GM12878 (cell line): ENCODE results near the gene CHFR. TPM values are rescaled to one million over a fixed set of nuclear protein-coding genes. Genes with fewer than 3 reads are reported as not detected.

Experiments
- ATF7 ChIP-seq: fragments of 450-650 bp; IDR thresholded peaks from 2 replicates; pipeline ENCODE4 v1.6.1; 2016; ENCODE audit warnings: low read depth, mild to moderate bottlenecking
- CBX3 ChIP-seq: fragments of 200-600 bp; sonication (generic); IDR thresholded peaks from 2 replicates; pipeline ENCODE4 v1.6.1; 2016; ENCODE audit warnings: low read depth, borderline replicate concordance
- CREB1 ChIP-seq: IDR thresholded peaks from 2 replicates; pipeline ENCODE4 v1.6.1; 2012; ENCODE audit warnings: low read depth, mild to moderate bottlenecking, inconsistent platforms
- CUX1 ChIP-seq: IDR thresholded peaks from 2 replicates; pipeline ENCODE4 v1.6.1; 2012; ENCODE audit warnings: improper control_type of control experiment, low read depth, low read length; ENCODE audit not compliant: insufficient replicate concordance
- HCFC1 ChIP-seq: fragments of 150-350 bp; IDR thresholded peaks from 2 replicates; pipeline ENCODE4 v1.6.1; 2014; ENCODE audit warnings: low read length
- JUND ChIP-seq: IDR thresholded peaks from 2 replicates; pipeline ENCODE4 v1.6.1; 2012; ENCODE audit warnings: low read depth, mild to moderate bottlenecking, low read length, improper control_type of control experiment, moderate library complexity
- MTA2 ChIP-seq: fragments of 450-650 bp; IDR thresholded peaks from 2 replicates; pipeline ENCODE4 v1.6.1; 2016; ENCODE audit warnings: low read depth, mild to moderate bottlenecking, moderate library complexity
- MXI1 ChIP-seq: fragments of 150-350 bp; IDR thresholded peaks from 2 replicates; pipeline ENCODE4 v1.6.1; 2011; ENCODE audit warnings: low read depth, mild to moderate bottlenecking, inconsistent platforms, low read length, improper control_type of control experiment
- POLR2AphosphoS5 ChIP-seq: IDR thresholded peaks from 2 replicates; pipeline ENCODE4 v1.6.1; 2011; ENCODE audit warnings: mild to moderate bottlenecking, low read length, inconsistent platforms
- SMARCA5 ChIP-seq: fragments of 450-650 bp; IDR thresholded peaks from 2 replicates; pipeline ENCODE4 v1.6.1; 2017; ENCODE audit warnings: mild to moderate bottlenecking
- SP1 ChIP-seq: IDR thresholded peaks from one replicate; pipeline ENCODE4 v1.6.1; 2011; ENCODE audit warnings: low read depth, low read length
- WRNIP1 ChIP-seq: IDR thresholded peaks from 2 replicates; pipeline ENCODE4 v1.6.1; 2011; ENCODE audit warnings: low read depth, low read length, improper control_type of control experiment, borderline replicate concordance
- YBX1 ChIP-seq: fragments of 450-650 bp; IDR thresholded peaks from 2 replicates; pipeline ENCODE4 v1.6.1; 2016; ENCODE audit warnings: antibody characterized with exemption
- polyA plus RNA-seq, 11 experiments: library from polyadenylated mRNA; depleted of rRNA in 4 of 11; unstranded in 6 of 11; stranded (reverse) in 5 of 11; fragments of >200 nt; fragmentation: Nextera tagmentation in 4 of 11; fragmentation: Illumina TruSeq in 1 of 11; extraction: Ambion mirVana in 4 of 11; extraction: Trizol in 1 of 11; gene quantifications; 1 replicate in 1 of 11; 2 replicates in 10 of 11; pipeline versions ENCODE4 v1.2.1 to v1.2.3, GENCODE V29; 2011 to 2016; ENCODE audit warnings: inconsistent platforms in 2 of 11, missing spikeins in 2 of 11, low read depth in 1 of 11
- total RNA-seq, 4 experiments: library from RNA; depleted of rRNA in 3 of 4; stranded (reverse); fragments of >200 nt in 3 of 4; fragmentation: Illumina TruSeq in 1 of 4; extraction: Trizol in 1 of 4; gene quantifications; 2 replicates each; pipeline versions ENCODE4 v1.2.1 to v1.2.3, GENCODE V29; 2013 to 2021
- TF ChIP-seq, protein P1 (sequence below): fragments of 450-650 bp; IDR thresholded peaks from 2 replicates; pipeline ENCODE4 v1.6.1; 2017; ENCODE audit warnings: low read depth, mild to moderate bottlenecking, moderate library complexity
- TF ChIP-seq, protein P2 (sequence below): fragments of 450-650 bp; formaldehyde crosslinking; IDR thresholded peaks from 2 replicates; pipeline ENCODE4 v1.4.0; 2022; ENCODE audit warnings: mild to moderate bottlenecking, moderate library complexity
- TF ChIP-seq, protein P3 (sequence below): fragments of 450-650 bp; formaldehyde crosslinking; IDR thresholded peaks from 2 replicates; pipeline ENCODE4 v1.5.0; 2022; ENCODE audit warnings: mild to moderate bottlenecking, missing genetic modification characterization

CHFR gene
- total and polyA plus RNA-seq, 10 of the 15 experiments (the other 5 are each of a cell fraction or from before 2014, with no cell fraction given): 1.1 to 49.4 (median 34.4) TPM

GRCh38 chr12:132908145-132909029 lies 21.0 kb upstream of the CHFR start (continued):
- TF ChIP-seq, protein P1, sequence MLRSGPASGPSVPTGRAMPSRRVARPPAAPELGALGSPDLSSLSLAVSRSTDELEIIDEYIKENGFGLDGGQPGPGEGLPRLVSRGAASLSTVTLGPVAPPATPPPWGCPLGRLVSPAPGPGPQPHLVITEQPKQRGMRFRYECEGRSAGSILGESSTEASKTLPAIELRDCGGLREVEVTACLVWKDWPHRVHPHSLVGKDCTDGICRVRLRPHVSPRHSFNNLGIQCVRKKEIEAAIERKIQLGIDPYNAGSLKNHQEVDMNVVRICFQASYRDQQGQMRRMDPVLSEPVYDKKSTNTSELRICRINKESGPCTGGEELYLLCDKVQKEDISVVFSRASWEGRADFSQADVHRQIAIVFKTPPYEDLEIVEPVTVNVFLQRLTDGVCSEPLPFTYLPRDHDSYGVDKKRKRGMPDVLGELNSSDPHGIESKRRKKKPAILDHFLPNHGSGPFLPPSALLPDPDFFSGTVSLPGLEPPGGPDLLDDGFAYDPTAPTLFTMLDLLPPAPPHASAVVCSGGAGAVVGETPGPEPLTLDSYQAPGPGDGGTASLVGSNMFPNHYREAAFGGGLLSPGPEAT: no peak
- TF ChIP-seq WRNIP1 (no peak), CUX1 (no peak), ATF7 (no peak), SMARCA5 (no peak), HCFC1 (no peak), CREB1 (no peak), POLR2AphosphoS5 (peak; percentile 66; the same call in 1 of the 2 replicates), YBX1 (no peak), MTA2 (no peak), JUND (no peak), SP1 (peak; percentile 94), CBX3 (no peak), MXI1 (peak; percentile 96)
- TF ChIP-seq, protein P2, sequence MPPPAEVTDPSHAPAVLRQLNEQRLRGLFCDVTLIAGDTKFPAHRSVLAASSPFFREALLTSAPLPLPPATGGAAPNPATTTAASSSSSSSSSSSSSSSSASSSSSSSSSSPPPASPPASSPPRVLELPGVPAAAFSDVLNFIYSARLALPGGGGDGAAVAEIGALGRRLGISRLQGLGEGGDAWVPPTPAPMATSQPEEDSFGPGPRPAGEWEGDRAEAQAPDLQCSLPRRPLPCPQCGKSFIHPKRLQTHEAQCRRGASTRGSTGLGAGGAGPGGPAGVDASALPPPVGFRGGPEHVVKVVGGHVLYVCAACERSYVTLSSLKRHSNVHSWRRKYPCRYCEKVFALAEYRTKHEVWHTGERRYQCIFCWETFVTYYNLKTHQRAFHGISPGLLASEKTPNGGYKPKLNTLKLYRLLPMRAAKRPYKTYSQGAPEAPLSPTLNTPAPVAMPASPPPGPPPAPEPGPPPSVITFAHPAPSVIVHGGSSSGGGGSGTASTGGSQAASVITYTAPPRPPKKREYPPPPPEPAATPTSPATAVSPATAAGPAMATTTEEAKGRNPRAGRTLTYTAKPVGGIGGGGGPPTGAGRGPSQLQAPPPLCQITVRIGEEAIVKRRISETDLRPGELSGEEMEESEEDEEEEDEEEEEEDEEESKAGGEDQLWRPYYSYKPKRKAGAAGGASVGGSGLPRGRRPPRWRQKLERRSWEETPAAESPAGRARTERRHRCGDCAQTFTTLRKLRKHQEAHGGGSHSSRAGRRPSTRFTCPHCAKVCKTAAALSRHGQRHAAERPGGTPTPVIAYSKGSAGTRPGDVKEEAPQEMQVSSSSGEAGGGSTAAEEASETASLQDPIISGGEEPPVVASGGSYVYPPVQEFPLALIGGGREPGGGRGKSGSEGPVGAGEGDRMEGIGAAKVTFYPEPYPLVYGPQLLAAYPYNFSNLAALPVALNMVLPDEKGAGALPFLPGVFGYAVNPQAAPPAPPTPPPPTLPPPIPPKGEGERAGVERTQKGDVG (CRISPR knock-in tag): no peak
- TF ChIP-seq, protein P3, sequence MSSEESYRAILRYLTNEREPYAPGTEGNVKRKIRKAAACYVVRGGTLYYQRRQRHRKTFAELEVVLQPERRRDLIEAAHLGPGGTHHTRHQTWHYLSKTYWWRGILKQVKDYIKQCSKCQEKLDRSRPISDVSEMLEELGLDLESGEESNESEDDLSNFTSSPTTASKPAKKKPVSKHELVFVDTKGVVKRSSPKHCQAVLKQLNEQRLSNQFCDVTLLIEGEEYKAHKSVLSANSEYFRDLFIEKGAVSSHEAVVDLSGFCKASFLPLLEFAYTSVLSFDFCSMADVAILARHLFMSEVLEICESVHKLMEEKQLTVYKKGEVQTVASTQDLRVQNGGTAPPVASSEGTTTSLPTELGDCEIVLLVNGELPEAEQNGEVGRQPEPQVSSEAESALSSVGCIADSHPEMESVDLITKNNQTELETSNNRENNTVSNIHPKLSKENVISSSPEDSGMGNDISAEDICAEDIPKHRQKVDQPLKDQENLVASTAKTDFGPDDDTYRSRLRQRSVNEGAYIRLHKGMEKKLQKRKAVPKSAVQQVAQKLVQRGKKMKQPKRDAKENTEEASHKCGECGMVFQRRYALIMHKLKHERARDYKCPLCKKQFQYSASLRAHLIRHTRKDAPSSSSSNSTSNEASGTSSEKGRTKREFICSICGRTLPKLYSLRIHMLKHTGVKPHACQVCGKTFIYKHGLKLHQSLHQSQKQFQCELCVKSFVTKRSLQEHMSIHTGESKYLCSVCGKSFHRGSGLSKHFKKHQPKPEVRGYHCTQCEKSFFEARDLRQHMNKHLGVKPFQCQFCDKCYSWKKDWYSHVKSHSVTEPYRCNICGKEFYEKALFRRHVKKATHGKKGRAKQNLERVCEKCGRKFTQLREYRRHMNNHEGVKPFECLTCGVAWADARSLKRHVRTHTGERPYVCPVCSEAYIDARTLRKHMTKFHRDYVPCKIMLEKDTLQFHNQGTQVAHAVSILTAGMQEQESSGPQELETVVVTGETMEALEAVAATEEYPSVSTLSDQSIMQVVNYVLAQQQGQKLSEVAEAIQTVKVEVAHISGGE: no peak
